H1 (cell line): ENCODE results near the gene MUC2. TPM values are rescaled to one million over a fixed set of nuclear protein-coding genes. Genes with fewer than 3 reads are reported as not detected.

ENCODE experiments used
- GTF2F1 ChIP-seq: IDR thresholded peaks from 2 replicates; pipeline ENCODE4 v1.6.1; 2012; ENCODE audit warnings: low read depth, low read length, improper control_type of control experiment, borderline replicate concordance
- POLR2A ChIP-seq, 2 experiments: IDR thresholded peaks; 1 replicate in 1 of 2; 2 replicates in 1 of 2; pipeline ENCODE4 v1.6.1; 2011; ENCODE audit warnings: low read depth in 2 of 2, low read length in 2 of 2, mild to moderate bottlenecking in 2 of 2; ENCODE audit errors: control extremely low read depth in 1 of 2
- RXRA ChIP-seq: IDR thresholded peaks from 2 replicates; pipeline ENCODE4 v1.6.1; 2011; ENCODE audit warnings: low read depth, mild to moderate bottlenecking, low read length, moderate library complexity; ENCODE audit not compliant: insufficient read depth
- polyA plus RNA-seq, 7 experiments: library from polyadenylated mRNA; depleted of rRNA in 3 of 7; stranded (reverse) in 5 of 7; unstranded in 2 of 7; fragments of >200 nt in 5 of 7; fragments of 200-250 nt in 2 of 7; gene quantifications; 1 replicate in 5 of 7; 2 replicates in 1 of 7; 4 replicates in 1 of 7; pipeline versions ENCODE4 v1.2.1 to v1.2.3, GENCODE V29; 2011 to 2013; ENCODE audit warnings: missing spikeins in 2 of 7, mixed read lengths in 2 of 7
- total RNA-seq: library from RNA; stranded (reverse); fragmentation: NEBNext Ultra II Directional; extraction: Animal tissue kit (Norgen Biotek cat#: 25700); gene quantifications from 2 replicates; pipeline ENCODE4 v1.2.1, GENCODE V29; 2021
- TF ChIP-seq, protein P1 (sequence below): IDR thresholded peaks from 2 replicates; pipeline ENCODE4 v1.6.1; 2011; ENCODE audit warnings: low read depth, mild to moderate bottlenecking, low read length; ENCODE audit not compliant: insufficient read depth

The MUC2 gene
- total and polyA plus RNA-seq, 2 of the 8 experiments (the other 6 are each of a cell fraction or from before 2014, with no cell fraction given): not detected

DNA sequence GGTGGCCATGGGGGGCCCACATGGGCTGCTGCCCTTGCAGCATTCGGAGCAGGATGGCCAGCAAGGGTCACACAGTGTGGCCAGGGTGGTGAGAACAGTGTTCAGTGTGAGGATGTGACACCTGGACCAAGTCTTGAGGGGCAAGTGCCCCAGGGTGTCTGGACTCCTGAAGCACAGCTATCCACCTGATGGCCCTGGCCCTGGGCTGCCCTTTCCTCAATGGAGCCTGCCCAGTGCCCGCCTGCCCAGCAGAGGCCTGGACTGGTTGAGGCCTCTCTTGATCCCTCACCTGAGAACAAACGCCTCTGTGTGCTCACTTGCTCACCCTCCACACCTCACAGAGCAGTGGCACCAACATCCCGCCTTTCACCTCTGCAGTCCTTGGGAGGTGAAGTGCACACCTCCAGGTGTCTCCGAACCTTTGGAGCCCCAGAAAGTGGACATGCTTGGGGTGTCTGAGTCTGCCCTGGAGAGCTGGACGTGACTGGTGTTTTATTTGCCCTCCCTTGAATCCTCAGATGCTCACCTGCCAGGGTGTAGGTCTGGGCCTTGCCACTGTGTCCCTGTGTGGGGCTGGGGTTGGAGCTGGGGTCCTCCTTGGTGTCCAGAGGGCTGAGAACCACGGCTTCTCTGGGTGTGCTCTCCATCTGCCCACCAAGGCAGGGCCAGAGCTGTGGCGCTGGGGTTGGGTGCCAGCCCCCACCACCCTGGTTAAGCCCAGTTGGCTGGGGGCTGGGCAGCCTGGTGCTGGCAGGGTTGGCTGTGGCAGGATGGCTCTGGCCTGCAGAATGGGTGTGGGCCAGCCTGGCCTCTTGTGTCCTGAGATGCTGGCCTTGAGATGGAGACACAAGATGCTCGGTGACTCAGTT lies 3.8 kb upstream of the MUC2 start (continued):
- no peak for TF ChIP-seq POLR2A (IDR thresholded peaks at IDR 0.05; ENCODE audit: control extremely low read depth in 1 of 2, low read depth in 2 of 2, low read length in 2 of 2)
- no peak for TF ChIP-seq RXRA
- TF ChIP-seq GTF2F1: no peak
- TF ChIP-seq, protein P1, sequence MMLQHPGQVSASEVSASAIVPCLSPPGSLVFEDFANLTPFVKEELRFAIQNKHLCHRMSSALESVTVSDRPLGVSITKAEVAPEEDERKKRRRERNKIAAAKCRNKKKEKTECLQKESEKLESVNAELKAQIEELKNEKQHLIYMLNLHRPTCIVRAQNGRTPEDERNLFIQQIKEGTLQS: no peak
